HL-60 (cell line): ENCODE data around the gene RBM38.

Experiments
- DNase-seq, 2 experiments: peaks; one replicate each; pipeline ENCODE4 v3.0.0-alpha.2; 2010 to 2020; ENCODE audit warnings: low read depth in 1 of 2, low spot score in 1 of 2
- H3K27ac ChIP-seq: fragments of 250-450 bp; sonication (Bioruptor Pico); replicated peaks from 2 replicates; pipeline ENCODE4 v1.5.1; 2020; ENCODE audit warnings: mild to moderate bottlenecking, moderate library complexity
- H3K27me3 ChIP-seq: fragments of 250-450 bp; sonication (Bioruptor Pico); 2 replicates; pipeline ENCODE4 v1.5.1; 2021; ENCODE audit warnings: mild to moderate bottlenecking, moderate library complexity; ENCODE audit not compliant: insufficient read depth, poor library complexity, severe bottlenecking
- H3K4me3 ChIP-seq: replicated peaks from 2 replicates; pipeline ENCODE4 v1.5.1; 2011; ENCODE audit warnings: mild to moderate bottlenecking, control low read depth, low read length; ENCODE audit not compliant: insufficient read depth
- CTCF ChIP-seq: IDR thresholded peaks from one replicate; pipeline ENCODE4 v1.5.1; 2011; ENCODE audit warnings: low read length, control low read depth, inconsistent platforms; ENCODE audit not compliant: insufficient read depth
- GABPA ChIP-seq: IDR thresholded peaks from 2 replicates; pipeline ENCODE4 v1.6.1; 2012; ENCODE audit warnings: low read depth
- POLR2AphosphoS5 ChIP-seq: IDR thresholded peaks from 2 replicates; pipeline ENCODE4 v1.6.1; 2012; ENCODE audit warnings: low read depth
- REST ChIP-seq: IDR thresholded peaks from 2 replicates; pipeline ENCODE4 v1.6.1; 2012; ENCODE audit warnings: low read depth; ENCODE audit not compliant: insufficient replicate concordance
- SPI1 ChIP-seq: IDR thresholded peaks from 2 replicates; pipeline ENCODE4 v1.6.1; 2012; ENCODE audit warnings: low read depth, mild to moderate bottlenecking, borderline replicate concordance

Gene RBM38

GRCh38 chr20:57449398-57450354 is 58.5 kb downstream of the RBM38 start:
- no peak for TF ChIP-seq REST
- TF ChIP-seq GABPA = no peak
- no peak for TF ChIP-seq CTCF
- TF ChIP-seq SPI1 = no peak
- TF ChIP-seq POLR2AphosphoS5 = no peak
- Histone ChIP-seq H3K4me3 (no peak overlapping the region), H3K27me3 (no peaks in the 10 kb centered on the region), H3K27ac (peak overlapping the region; percentile 60)
- no peak for DNase-seq

- H3K27ac ChIP-seq = peak overlapping the region; percentile 84
- H3K27me3 ChIP-seq = no peaks in the 10 kb centered on the region
- DNase-seq = peak; percentile 98
- TF ChIP-seq GABPA = no peak
- peak; percentile 26 for TF ChIP-seq REST
- peak; percentile 97 for TF ChIP-seq POLR2AphosphoS5
- peak; percentile 63 for TF ChIP-seq SPI1
- no peak for TF ChIP-seq CTCF
- no peak overlapping the region; the same call in 1 of the 2 replicates for H3K4me3 ChIP-seq
Observed at GRCh38 chr20:57450419-57450818, 59.2 kb downstream of the RBM38 start.

- no peak for TF ChIP-seq GABPA
- TF ChIP-seq REST = no peak
- no peak for TF ChIP-seq SPI1
- TF ChIP-seq CTCF = no peak
- TF ChIP-seq POLR2AphosphoS5 = no peak
- Histone ChIP-seq H3K27me3 (no peaks in the 10 kb centered on the region), H3K27ac (peak overlapping the region; percentile 84), H3K4me3 (no peak overlapping the region; the same call in 1 of the 2 replicates)
- DNase-seq = no peak
Observed at GRCh38 chr20:57450931-57451330, 59.7 kb downstream of the RBM38 start.
